AG09319 (cell line): ENCODE results near the gene SAMD11.

ENCODE experiments used
- DNase-seq: peaks from one replicate; pipeline ENCODE4 v3.0.0-alpha.2; 2010; ENCODE audit warnings: low read depth; ENCODE audit errors: extremely low read depth
- CTCF ChIP-seq: IDR thresholded peaks from 2 replicates; pipeline ENCODE4 v1.5.1; 2011; ENCODE audit warnings: low read depth, mild to moderate bottlenecking, inconsistent platforms, low read length, moderate library complexity

SAMD11 gene

GRCh38 chr1:960363-961131, 36.8 kb downstream of the SAMD11 start, which contains the start of gene KLHL17:
Gene KLHL17 (plus strand): TSS chr1:960584. CDS start chr1:960694, 110 bp downstream.
- no peak for DNase-seq
- no peak for TF ChIP-seq CTCF

GRCh38 chr1:961132-961669, 37.5 kb downstream of the SAMD11 start:
- DNase-seq = no peak
- no peak for TF ChIP-seq CTCF

- TF ChIP-seq CTCF = no peak
- DNase-seq = no peak
Measured at GRCh38 chr1:962381-963300, 38.9 kb downstream of the SAMD11 start.

GRCh38 chr1:963301-963651, 39.6 kb downstream of the SAMD11 start:
- no peak for TF ChIP-seq CTCF

GRCh38 chr1:963746-964525, 40.2 kb downstream of the SAMD11 start:
- no peak for TF ChIP-seq CTCF
- DNase-seq = no peak

More at GRCh38 chr1:963301-963651, 39.6 kb downstream of the SAMD11 start:
- DNase-seq = no peak

- no peak for DNase-seq
- no peak for TF ChIP-seq CTCF
Measured at GRCh38 chr1:964691-965525, 41.2 kb downstream of the SAMD11 start.
